ENCODE results near the gene LCN15. TPM values are rescaled to one million over a fixed set of nuclear protein-coding genes. Genes with fewer than 3 reads are reported as not detected.

The LCN15 gene
- total RNA-seq, 1 experiment from 2014 or later, result not detected

DNA sequence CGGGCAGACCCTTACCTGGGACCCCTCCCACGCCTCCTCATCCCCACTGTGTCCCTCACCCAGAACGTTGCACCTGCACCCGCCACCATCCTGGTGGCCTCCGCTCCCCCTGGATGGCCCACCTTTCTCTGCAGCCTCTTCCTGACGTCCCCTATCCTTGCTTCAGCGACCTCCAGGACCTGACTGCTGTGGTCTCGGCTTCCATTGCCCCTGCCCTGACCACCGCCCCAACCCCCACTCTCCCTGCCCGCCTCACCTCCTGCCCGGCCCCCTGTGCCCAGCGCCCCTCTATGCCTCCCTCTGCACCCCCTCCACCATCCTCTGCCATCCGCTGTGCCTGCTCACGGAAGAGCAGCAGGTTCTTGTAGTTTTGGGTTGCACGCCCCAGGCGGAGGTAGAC lies 23.8 kb downstream of the LCN15 start:
- Histone ChIP-seq H3K4me2 (ENCODE audit: low read depth, low read length, poor library complexity, severe bottlenecking) (no peak overlapping the region), H3K9ac (ENCODE audit: low read length) (no peak overlapping the region), H3K27ac (ENCODE audit: low read length) (no peak overlapping the region)

DNA sequence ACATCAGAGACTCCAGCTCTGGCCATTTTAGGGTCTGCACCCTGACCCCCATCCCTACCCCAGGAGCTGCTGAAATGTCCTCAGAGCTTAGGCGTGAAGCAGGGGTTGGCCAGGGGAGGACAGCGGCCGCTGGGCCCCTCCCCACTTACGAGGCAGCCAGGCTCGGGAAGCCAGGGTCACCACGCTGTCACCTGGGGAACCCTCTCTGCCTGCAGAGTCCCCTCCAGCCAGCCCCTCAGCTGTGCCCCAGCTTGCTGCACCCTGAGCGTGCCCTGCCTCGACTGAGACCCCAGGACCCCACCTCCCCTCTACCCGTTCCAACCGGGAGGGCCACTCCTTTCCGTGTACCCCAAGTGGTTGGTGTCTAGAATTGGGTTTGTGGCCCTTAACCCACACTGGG lies 24.2 kb downstream of the LCN15 start:
- H3K27ac ChIP-seq (ENCODE audit: low read length), result no peak overlapping the region
- H3K27me3 ChIP-seq (ENCODE audit: low read length), result no peaks in the 10 kb centered on the region
- no peak overlapping the region for H3K9ac ChIP-seq (ENCODE audit: low read length)

More for the DNA sequence above, 23.8 kb downstream of the LCN15 start:
- Histone ChIP-seq H3K9me3 (ENCODE audit: low read length) (no peaks in the 10 kb centered on the region), H4K20me1 (ENCODE audit: insufficient read depth, low read depth, low read length) (no peaks in the 10 kb centered on the region), H3K79me2 (ENCODE audit: low read length) (no peaks in the 10 kb centered on the region), H3K4me3 (ENCODE audit: low read length) (no peak overlapping the region), H2AFZ (ENCODE audit: low read length) (no peak overlapping the region), H3K9me2 (replicated peaks; ENCODE audit: insufficient read depth, low read length) (no peaks in the 10 kb centered on the region), H3K36me3 (ENCODE audit: insufficient read depth, low read length) (no peaks in the 10 kb centered on the region), H3K27me3 (ENCODE audit: low read length) (no peaks in the 10 kb centered on the region), H3K4me1 (ENCODE audit: low read length) (peaks cover 10% of the 10 kb centered on the region)
- no peak for DNase-seq

DNA sequence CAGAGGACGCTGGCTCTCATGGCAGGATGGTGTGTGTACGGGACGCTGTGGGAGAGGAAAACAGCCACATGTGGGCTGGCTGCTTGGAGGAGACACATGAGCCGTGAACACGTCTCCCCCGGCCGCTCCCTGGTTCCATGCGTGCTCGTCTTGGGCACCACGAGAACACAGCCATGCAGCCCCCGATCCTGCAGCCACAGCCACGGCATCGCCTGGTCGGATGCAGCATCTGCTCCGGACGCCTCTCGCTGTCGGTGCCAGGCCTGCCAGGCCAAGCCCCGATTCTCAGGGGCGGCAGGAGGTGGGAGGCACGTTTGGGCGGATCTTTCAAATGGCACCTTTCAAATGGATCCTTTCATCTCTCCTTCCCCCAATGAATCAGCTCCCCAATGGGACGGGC lies 24.8 kb downstream of the LCN15 start:
- H3K9ac ChIP-seq (ENCODE audit: low read length), result no peak overlapping the region

More for the DNA sequence above, 24.2 kb downstream of the LCN15 start:
- peaks cover 10% of the 10 kb centered on the region for H3K4me1 ChIP-seq (ENCODE audit: low read length)
- no peaks in the 10 kb centered on the region for H3K9me2 ChIP-seq (replicated peaks; ENCODE audit: insufficient read depth, low read length)
- no peak overlapping the region for H2AFZ ChIP-seq (ENCODE audit: low read length)
- H3K4me3 ChIP-seq (ENCODE audit: low read length), result no peak overlapping the region
- no peak for DNase-seq
- no peaks in the 10 kb centered on the region for H3K9me3 ChIP-seq (ENCODE audit: low read length)
- H3K36me3 ChIP-seq (ENCODE audit: insufficient read depth, low read length), result no peaks in the 10 kb centered on the region
- H4K20me1 ChIP-seq (ENCODE audit: insufficient read depth, low read depth, low read length), result no peaks in the 10 kb centered on the region
- no peak overlapping the region for H3K4me2 ChIP-seq (ENCODE audit: low read depth, low read length, poor library complexity, severe bottlenecking)
- no peaks in the 10 kb centered on the region for H3K79me2 ChIP-seq (ENCODE audit: low read length)

DNA sequence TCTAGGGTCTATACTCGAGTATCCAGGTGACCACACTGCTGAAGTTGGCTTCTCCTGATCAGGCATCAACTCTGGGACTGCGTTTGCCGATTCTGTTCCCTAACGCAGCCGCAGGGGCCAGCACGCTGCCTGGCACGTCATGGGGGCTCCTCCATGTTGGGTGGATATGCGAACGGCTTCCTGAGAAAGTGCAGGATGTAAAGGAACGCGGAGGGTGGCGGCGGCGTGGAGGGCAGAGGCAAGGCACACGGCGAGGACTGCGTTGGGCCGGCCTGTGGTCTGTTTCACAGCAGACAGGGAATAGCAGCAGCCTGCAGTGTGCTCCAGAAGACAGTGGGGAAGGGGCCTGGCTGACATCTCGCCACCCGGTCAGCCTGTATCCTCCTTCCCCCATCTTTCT lies 25.4 kb downstream of the LCN15 start:
- Histone ChIP-seq H3K9me2 (replicated peaks; ENCODE audit: insufficient read depth, low read length) (no peaks in the 10 kb centered on the region), H3K9ac (ENCODE audit: low read length) (no peak overlapping the region), H3K4me3 (ENCODE audit: low read length) (no peak overlapping the region), H3K27me3 (ENCODE audit: low read length) (no peaks in the 10 kb centered on the region), H3K36me3 (ENCODE audit: insufficient read depth, low read length) (no peaks in the 10 kb centered on the region), H3K27ac (ENCODE audit: low read length) (no peak overlapping the region), H3K79me2 (ENCODE audit: low read length) (no peaks in the 10 kb centered on the region), H4K20me1 (ENCODE audit: insufficient read depth, low read depth, low read length) (no peaks in the 10 kb centered on the region), H3K4me2 (ENCODE audit: low read depth, low read length, poor library complexity, severe bottlenecking) (no peak overlapping the region), H3K4me1 (ENCODE audit: low read length) (peaks cover 10% of the 10 kb centered on the region), H3K9me3 (ENCODE audit: low read length) (no peaks in the 10 kb centered on the region), H2AFZ (ENCODE audit: low read length) (no peak overlapping the region)
- DNase-seq, result no peak

More for the DNA sequence above, 24.8 kb downstream of the LCN15 start:
- H3K27ac ChIP-seq (ENCODE audit: low read length), result no peak overlapping the region
- no peaks in the 10 kb centered on the region for H4K20me1 ChIP-seq (ENCODE audit: insufficient read depth, low read depth, low read length)
- no peak overlapping the region for H3K4me3 ChIP-seq (ENCODE audit: low read length)
- H3K36me3 ChIP-seq (ENCODE audit: insufficient read depth, low read length), result no peaks in the 10 kb centered on the region
- H3K9me2 ChIP-seq (replicated peaks; ENCODE audit: insufficient read depth, low read length), result no peaks in the 10 kb centered on the region
- no peak for DNase-seq
- peaks cover 10% of the 10 kb centered on the region for H3K4me1 ChIP-seq (ENCODE audit: low read length)
- no peak overlapping the region for H2AFZ ChIP-seq (ENCODE audit: low read length)
- no peaks in the 10 kb centered on the region for H3K27me3 ChIP-seq (ENCODE audit: low read length)
- H3K79me2 ChIP-seq (ENCODE audit: low read length), result no peaks in the 10 kb centered on the region
- no peaks in the 10 kb centered on the region for H3K9me3 ChIP-seq (ENCODE audit: low read length)
- H3K4me2 ChIP-seq (ENCODE audit: low read depth, low read length, poor library complexity, severe bottlenecking), result no peak overlapping the region

DNA sequence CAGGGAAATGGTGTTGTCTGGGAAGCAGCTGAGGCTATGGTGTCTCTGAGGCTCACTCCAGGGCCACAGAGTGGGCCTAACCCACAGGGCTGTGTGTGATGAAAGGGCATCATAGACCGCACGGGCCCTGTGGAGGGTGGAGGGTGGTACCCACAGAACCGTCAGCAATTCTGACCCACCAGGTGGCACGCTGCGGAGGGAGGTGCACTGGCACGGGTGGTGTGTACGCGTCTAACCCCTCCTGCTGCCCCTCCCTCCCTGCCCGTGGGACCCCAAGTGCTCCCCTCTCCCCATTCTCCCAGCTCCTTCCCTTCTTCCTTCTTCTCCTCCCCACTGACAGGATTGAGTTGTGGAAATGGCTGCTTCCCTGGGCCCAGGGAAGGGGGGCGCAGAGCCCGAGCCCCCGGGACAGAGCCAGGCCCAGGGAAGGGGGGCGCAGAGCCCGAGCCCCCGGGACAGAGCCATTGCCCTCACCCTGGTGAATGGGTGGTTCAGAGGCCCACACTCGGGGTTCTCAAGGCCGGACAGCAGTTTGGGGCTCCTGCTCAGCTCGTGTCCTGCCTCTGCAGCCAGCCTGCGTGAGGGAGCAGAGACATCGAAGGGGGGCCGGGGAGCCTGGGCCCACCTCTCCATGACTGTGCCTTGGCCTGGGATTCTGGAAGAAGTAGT lies 28.4 kb downstream of the LCN15 start:
- no peaks in the 10 kb centered on the region for H3K4me1 ChIP-seq (ENCODE audit: low read length)
- no peak overlapping the region for H3K4me3 ChIP-seq (ENCODE audit: low read length)
- H3K36me3 ChIP-seq (ENCODE audit: insufficient read depth, low read length), result no peaks in the 10 kb centered on the region
- H3K9me3 ChIP-seq (ENCODE audit: low read length), result no peaks in the 10 kb centered on the region
- H3K27me3 ChIP-seq (ENCODE audit: low read length), result no peaks in the 10 kb centered on the region
- H3K9ac ChIP-seq (ENCODE audit: low read length), result no peak overlapping the region
- H3K4me2 ChIP-seq (ENCODE audit: low read depth, low read length, poor library complexity, severe bottlenecking), result no peak overlapping the region
- no peaks in the 10 kb centered on the region for H3K9me2 ChIP-seq (replicated peaks; ENCODE audit: insufficient read depth, low read length)
- H2AFZ ChIP-seq (ENCODE audit: low read length), result no peak overlapping the region
- no peaks in the 10 kb centered on the region for H4K20me1 ChIP-seq (ENCODE audit: insufficient read depth, low read depth, low read length)
- no peak for DNase-seq
- no peak overlapping the region for H3K27ac ChIP-seq (ENCODE audit: low read length)
- H3K79me2 ChIP-seq (ENCODE audit: low read length), result no peaks in the 10 kb centered on the region

DNA sequence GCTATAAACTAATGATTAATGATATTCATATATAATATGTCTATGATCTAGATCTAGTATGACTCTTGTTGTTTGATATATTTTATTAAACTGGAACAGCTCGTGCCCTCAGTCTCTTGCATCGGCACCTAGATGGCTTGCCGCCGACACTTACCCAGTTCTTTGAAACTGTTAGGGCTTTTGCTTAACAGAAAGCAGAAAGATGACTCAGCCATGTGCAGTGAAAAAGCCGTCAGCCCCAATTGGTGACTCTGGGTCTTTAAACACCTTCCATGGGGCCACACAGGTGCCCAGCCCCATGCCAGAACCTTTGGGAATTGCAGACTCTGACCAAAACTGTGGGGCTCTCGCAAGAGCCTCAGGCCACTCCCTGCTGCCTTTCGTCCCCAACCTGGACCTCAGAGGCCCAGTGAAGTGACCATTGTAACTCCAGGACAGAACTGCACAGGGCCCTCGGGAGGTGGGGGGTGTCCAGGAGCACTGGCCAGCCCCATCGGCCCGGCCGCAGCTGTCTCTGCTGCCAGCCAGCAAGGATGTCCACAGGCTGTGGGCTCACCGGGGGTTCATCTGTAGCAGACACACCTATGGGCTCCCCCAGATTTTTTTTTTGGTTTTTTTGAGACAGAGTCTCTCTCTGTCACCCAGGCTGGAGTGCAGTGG lies 29.4 kb downstream of the LCN15 start:
- Histone ChIP-seq H3K9ac (ENCODE audit: low read length) (no peak overlapping the region), H3K4me1 (ENCODE audit: low read length) (no peaks in the 10 kb centered on the region), H3K4me2 (ENCODE audit: low read depth, low read length, poor library complexity, severe bottlenecking) (no peak overlapping the region), H3K27me3 (ENCODE audit: low read length) (no peaks in the 10 kb centered on the region), H4K20me1 (ENCODE audit: insufficient read depth, low read depth, low read length) (no peaks in the 10 kb centered on the region), H2AFZ (ENCODE audit: low read length) (no peak overlapping the region), H3K9me3 (ENCODE audit: low read length) (no peaks in the 10 kb centered on the region), H3K9me2 (replicated peaks; ENCODE audit: insufficient read depth, low read length) (no peaks in the 10 kb centered on the region), H3K79me2 (ENCODE audit: low read length) (no peaks in the 10 kb centered on the region), H3K4me3 (ENCODE audit: low read length) (no peak overlapping the region), H3K27ac (ENCODE audit: low read length) (no peak overlapping the region), H3K36me3 (ENCODE audit: insufficient read depth, low read length) (no peaks in the 10 kb centered on the region)
- DNase-seq, result no peak

DNA sequence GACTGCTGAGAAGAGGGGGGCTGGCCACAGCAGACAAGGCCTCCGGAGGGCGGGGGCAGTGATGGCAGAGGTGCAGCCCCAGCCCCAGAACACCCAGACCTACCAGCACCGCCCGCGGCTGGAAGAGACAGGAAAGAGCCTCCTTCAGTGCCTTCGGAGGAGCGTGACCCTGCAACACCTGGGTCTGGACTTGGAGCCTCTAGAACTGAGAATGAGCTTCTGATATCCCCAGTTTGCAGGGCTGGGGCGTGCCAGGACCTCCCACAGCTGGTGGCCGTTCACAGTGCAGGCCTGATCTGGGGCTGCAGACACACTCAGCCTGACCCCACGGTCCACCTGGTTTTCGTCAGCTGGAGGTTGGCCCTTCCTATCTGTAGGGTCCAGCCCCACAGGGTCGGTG lies 30.7 kb downstream of the LCN15 start:
- no peaks in the 10 kb centered on the region for H3K9me3 ChIP-seq (ENCODE audit: low read length)
- no peak for DNase-seq
- H3K36me3 ChIP-seq (ENCODE audit: insufficient read depth, low read length), result no peaks in the 10 kb centered on the region
- H3K79me2 ChIP-seq (ENCODE audit: low read length), result no peaks in the 10 kb centered on the region
- H3K4me3 ChIP-seq (ENCODE audit: low read length), result no peak overlapping the region
- no peak overlapping the region for H3K27ac ChIP-seq (ENCODE audit: low read length)
- no peaks in the 10 kb centered on the region for H3K27me3 ChIP-seq (ENCODE audit: low read length)
- no peaks in the 10 kb centered on the region for H3K9me2 ChIP-seq (replicated peaks; ENCODE audit: insufficient read depth, low read length)
- no peak overlapping the region for H3K9ac ChIP-seq (ENCODE audit: low read length)
- H2AFZ ChIP-seq (ENCODE audit: low read length), result no peak overlapping the region
- H3K4me1 ChIP-seq (ENCODE audit: low read length), result peaks cover 3% of the 10 kb centered on the region
- no peaks in the 10 kb centered on the region for H4K20me1 ChIP-seq (ENCODE audit: insufficient read depth, low read depth, low read length)
- no peak overlapping the region for H3K4me2 ChIP-seq (ENCODE audit: low read depth, low read length, poor library complexity, severe bottlenecking)

DNA sequence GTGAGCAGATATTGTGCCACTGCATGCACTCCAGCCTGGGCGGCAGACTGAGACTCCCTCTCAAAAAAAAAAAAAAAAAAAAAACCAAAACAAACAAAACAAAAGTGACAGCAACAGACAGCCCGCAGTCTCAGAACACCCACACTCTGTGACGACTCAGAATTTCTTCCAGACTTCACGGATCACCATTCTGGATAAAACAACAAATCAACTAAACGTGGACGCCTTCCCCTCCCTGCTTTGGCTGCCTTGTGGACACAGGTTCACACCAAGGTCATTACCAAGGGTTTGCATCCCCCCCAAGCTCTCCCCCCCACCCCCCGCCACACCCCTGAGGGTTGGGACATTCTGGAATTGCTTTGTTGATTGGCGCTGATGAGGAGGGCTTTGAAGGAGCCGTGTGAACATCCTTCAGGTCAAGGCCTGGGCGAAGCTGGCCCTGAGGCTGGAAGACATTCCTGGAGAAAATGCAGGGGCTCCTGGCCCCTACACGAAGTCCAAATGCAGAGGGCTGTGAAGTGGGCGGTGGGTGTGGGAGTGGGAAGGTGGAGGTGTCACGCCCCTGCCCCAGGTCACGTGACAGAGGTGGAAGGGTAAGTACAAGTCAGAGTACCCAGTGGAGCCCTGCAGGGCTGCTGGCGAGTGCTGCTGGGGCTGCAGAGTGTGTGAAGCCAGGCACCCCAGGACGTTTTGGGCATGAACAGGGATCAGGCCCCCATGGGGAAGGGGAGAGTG lies 31.7 kb downstream of the LCN15 start:
- no peak overlapping the region for H3K4me3 ChIP-seq (ENCODE audit: low read length)
- H3K79me2 ChIP-seq (ENCODE audit: low read length), result peaks cover 3% of the 10 kb centered on the region
- H3K9me2 ChIP-seq (replicated peaks; ENCODE audit: insufficient read depth, low read length), result no peaks in the 10 kb centered on the region
- H2AFZ ChIP-seq (ENCODE audit: low read length), result no peak overlapping the region
- no peak overlapping the region for H3K4me2 ChIP-seq (ENCODE audit: low read depth, low read length, poor library complexity, severe bottlenecking)
- H3K27ac ChIP-seq (ENCODE audit: low read length), result no peak overlapping the region
- no peak overlapping the region for H3K9ac ChIP-seq (ENCODE audit: low read length)
- DNase-seq, result no peak
- H3K4me1 ChIP-seq (ENCODE audit: low read length), result peaks cover 8% of the 10 kb centered on the region
- no peaks in the 10 kb centered on the region for H3K9me3 ChIP-seq (ENCODE audit: low read length)
- no peaks in the 10 kb centered on the region; the same call in 1 of the 2 replicates for H4K20me1 ChIP-seq (ENCODE audit: insufficient read depth, low read depth, low read length)
- H3K27me3 ChIP-seq (ENCODE audit: low read length), result no peaks in the 10 kb centered on the region
- no peaks in the 10 kb centered on the region for H3K36me3 ChIP-seq (ENCODE audit: insufficient read depth, low read length)
